RPMI8226 (cell line): ENCODE results near the gene CXADR.
A peak's percentile ranks its signal among the peaks of the same experiment; 100 is the strongest.
"Not testable (repeated sequence)": the region's sequence is repeated elsewhere in the genome, so short reads cannot be mapped to it uniquely, and the experiment has no call there.

Experiments
- DNase-seq: peaks from one replicate; pipeline ENCODE4 v3.0.0-alpha.2; 2015

The CXADR gene

DNA sequence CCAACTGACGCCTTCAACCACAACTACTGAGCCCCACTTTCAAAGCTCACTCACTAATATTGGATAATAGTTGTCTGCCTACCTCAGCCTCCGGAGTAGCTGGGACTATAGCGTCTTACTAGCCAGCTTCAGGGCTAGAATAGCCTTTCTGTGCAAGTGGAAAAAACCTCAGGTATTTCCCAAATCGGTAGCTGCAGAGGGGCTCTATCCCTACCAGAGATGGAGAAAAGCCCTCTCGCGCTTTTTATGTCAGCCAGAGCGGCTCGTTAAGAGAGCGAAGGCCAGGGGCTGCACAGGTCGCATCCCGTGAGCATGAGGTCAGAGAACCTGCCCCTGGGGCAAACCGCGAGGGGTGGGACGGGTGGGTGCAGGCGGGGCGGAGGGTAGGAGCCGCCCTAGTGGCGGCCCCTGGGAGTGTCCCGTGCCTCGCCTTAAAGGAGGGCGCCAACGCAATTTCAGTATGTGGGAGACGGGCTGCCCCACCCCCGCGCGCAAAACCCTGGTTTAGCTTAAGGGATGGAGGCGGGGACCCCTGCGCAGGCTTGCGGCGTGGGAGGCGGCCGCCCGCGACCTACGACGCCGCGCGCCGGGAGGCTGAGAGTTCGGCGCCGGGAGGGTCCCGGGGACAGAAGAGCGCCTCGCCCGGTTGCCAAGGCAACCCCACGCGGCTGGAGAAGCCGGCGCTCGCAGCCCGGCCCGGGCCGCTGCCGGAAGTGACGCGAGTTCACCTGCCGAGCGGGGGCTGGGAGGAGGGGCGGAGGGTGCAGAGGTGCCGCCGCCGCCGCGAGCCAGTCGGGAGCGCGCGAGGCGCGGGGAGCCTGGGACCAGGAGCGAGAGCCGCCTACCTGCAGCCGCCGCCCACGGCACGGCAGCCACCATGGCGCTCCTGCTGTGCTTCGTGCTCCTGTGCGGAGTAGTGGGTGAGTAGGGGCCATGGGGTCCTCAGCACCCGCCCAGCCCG, at the start of gene CXADR:
TSS of gene CXADR (plus strand) at position 791 of the 961 bp plus-strand sequence. CDS start at position 878, 87 bp downstream.
- DNase-seq, result peak; percentile 97

DNA sequence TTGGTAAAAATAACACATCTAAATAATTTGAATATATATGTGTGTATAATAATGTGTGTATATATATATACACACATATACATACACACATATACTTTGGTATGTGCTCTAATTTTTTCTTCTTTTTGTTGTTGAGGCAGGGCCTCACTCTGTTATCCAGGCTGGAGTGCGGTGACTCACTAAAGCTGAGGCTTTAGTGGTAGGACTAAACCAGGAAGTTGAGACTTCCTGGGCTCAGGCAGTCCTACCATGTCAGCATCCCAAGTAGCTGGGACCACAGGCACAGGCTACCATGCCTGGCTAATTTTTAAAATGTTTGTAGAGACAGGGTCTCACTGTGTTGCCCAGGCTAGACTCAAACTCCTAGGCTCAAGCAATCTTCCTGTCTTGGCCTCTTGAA, 46.7 kb upstream of the CXADR start:
- no peak for DNase-seq

DNA sequence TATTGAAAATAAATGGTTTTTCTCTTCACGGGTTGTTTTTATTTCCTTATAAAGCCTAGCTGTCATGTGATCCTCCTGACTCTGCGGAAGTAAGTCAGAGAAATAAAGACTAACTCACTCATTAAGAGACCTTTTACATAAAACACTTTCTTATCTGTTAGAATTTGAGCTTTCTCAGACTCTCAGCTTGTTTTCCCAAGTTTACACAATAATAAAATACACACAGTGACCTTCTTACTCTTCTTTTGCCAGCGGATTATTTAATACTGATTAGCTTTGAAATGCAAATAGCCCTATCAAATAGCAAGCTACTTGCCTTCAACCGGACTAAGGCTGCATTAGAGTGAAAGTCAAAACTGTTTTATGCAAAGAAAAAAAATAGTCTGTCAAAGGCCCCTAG, 45.5 kb upstream of the CXADR start:
- DNase-seq, result no peak

DNA sequence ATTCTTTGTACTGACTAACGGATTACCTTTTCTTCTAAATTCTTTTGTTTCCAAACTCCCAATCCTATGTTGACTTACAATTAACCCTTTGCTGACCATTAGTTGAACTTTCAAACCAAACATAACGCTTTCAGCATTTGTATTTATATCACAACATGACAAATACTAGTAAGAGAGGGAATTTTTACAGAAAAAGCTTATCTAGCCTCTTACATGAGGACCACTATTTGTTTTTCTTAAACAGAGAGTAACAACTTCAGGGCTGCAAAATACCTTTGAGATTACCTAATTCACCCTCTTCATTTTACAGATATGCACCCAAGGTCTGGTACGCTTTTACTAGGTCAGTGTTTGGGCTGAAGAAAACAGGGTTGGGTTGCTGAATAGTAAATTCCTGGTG, 45.0 kb upstream of the CXADR start:
- no peak for DNase-seq

DNA sequence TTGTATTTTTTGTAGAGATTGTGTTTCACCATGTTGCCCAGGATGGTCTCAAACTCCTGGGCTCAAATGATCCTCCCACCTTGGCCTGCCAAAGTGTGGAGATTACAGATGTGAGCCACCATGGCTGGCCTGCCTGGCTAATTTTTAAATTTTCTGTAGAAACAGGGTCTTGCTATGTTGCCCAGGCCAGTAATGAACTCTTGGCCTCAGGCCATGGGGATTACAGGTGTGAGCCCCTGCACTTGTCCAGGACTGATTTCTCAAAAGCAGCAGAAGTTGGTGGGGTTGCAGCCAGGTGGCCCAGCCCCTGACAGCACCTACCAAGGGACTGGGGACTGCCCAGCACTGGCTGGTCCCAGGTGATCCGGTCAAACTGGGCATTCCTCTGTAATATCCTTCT, 44.1 kb upstream of the CXADR start:
- no peak for DNase-seq

DNA sequence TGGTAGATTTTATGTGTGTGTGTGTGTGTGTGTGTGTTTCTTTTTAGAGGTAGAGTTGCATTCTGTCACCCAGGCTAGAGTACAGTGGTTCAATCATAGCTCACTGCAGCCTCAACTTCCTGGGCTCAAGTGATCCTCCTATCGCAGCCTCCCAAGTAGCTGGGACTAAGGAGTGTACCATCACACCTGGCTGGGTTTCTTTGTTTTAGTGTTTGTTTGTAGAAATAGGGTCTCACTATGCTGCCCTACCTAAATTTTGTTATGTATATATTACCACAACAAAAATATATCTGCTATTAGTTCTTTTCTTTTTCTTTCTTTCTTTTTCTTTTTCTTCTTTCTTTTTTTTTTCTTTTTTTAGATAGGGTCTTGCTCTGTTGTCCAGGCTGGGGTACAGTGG, 43.1 kb upstream of the CXADR start:
- no peak for DNase-seq

DNA sequence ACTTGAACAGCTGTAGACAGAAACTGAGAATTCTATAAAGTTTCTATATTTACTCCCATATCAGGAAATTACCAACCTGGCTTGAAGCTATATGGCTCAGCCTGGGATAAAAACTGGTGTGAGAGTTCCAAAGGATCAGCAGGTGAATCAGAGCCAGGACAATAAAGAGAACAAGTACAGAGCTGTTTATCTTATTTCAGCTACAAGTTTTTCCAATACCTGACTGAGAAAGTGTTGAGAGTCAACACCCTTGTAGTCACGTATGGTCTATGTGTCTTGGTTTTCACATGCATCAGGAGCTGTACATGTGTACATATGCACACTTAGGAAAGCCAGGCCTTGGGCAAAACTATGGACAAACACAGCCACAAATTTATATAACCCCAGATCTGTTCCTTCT, 40.7 kb upstream of the CXADR start:
- no peak for DNase-seq

DNA sequence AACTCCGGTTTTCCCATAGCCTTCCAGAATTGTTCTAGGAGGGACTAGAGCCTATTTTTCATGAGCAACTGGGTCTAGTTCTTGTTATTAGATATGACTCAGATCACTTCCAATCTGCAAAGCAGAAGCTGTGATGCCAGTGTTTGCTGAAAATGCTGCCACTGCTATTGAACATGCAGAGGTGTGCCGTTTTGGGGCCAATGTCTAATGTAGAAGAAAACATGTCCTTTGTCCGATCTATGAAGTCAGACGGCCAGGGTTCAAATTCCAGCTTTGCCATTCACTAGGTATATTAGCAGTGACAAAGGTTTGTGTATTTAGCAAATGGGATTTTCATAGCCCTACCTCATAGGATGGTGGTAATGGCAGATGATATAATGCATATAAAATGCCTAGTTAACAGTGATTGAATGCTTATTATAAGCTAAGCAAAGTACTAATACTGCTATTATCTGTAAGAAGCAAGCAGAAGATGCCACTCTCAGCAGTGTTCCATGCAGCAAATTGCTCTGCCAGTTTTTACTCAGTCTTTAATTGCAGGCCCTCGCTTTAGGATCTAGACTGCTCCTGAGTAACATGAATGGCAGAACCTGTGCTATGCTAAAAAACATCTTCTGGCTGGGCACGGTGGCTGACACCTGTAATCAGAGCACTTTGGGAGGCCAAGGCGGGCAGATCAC, 40.1 kb upstream of the CXADR start:
- no peak for DNase-seq

DNA sequence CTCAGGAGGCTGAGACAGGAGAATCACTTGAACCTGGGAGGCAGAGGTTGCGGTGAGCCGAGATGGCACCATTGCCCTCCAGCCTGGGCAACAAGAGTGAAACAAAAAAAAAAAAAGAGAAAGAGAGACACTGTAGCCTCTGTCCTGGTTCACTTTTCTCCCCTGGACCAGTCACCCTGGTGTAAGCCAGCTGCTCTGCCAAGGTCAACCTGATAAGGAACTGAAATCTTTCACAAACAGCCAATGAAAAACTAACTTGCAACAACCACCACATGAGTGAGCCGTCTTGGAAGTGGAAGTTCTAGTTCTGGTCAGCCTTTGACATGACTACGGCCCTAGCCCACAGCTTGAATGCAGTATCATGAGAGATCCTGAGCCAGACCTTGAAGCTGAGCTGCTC, 36.8 kb upstream of the CXADR start:
- peak; percentile 12 for DNase-seq

DNA sequence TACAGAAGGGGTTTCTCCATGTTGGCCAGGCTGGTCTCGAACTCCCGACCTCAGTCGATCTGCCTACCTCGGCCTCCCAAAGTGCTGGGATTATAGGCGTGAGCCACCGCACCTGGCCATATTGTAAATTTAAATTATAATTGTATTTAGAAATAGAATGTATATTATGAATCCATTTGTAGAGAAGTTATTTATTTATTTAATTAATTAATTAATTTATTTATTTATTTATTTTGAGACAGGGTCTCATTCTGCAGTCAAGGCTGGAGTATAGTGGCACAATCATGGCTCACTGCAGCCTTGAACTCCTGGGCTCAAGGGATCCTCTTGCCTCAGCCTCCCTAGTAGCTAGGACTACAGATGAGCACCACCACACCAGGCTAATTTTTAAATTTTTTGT, 34.7 kb upstream of the CXADR start:
- DNase-seq, result not testable (repeated sequence)

DNA sequence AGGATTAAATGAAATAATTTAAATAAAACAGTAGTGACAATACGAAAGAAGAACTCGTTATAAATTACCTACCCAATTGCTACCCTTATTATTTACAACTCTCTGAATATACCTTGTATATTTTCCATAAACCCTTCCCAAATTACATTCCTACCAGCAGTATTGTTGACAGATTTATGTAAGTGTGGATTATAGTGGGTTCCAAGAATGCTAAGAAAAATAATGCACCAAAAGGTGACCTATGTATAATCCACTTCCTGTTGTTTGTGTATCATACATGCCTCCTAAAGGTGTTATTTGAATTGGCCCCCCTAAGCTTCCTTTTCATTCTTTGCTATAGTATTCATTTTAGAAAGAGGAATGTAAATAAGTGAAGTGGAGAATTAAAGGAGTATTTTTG, 33.2 kb upstream of the CXADR start:
- DNase-seq, result no peak

DNA sequence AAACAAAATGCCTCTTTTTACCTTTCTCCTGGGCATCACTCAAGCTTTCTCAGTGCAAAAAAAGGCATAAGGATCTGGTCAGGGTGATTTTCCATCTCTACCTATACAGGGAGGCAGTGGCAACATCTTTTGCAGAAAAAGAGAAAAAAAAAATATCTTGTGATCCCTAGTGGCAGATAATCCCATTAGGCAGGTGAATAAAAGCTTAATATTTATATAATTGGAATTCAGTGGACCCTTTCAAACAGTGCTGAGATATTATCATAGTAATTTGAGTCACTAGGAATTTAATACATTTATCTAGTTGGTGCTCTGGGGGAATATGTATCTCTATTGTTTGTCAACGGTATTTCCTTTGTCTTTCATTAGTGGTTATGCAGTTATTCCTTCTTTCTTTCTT, 29.9 kb upstream of the CXADR start:
- no peak for DNase-seq

DNA sequence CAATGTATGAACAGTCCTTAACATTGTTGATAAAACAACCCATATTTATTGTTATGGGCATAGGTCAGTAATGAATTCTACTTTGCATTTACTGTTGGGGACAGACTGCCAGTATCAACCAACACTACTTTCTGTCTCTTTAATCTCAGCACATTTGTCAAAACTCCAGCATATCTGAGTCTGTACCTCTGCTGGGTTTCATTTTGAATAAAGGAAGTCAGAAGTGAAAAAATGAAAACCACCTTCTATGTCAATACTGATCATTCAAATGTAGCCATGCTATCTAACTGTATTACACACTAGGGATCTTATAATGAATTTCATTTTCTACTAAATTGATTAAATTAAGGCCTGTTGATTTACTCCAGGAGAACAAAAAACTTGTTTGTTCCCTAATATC, 24.2 kb upstream of the CXADR start:
- DNase-seq, result no peak

DNA sequence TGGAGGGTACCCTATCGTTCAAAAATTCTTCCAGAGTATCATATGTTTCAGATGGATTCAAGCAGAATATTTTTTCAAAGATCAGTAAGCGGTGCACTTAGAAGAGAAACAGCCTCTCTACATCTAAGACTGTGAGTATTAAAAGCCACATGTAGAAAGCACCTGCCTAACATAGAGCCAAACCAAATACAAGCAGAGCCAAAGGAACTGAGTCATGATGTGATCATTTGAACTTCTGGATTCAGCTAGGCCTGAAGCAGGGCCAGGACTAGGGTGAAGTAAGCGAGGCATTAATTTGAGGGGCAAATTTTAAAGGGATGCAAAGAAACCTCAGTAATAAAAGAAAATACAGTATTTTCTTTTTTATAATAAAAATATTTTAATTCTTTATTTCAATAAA, 23.3 kb upstream of the CXADR start:
- not testable (repeated sequence) for DNase-seq

DNA sequence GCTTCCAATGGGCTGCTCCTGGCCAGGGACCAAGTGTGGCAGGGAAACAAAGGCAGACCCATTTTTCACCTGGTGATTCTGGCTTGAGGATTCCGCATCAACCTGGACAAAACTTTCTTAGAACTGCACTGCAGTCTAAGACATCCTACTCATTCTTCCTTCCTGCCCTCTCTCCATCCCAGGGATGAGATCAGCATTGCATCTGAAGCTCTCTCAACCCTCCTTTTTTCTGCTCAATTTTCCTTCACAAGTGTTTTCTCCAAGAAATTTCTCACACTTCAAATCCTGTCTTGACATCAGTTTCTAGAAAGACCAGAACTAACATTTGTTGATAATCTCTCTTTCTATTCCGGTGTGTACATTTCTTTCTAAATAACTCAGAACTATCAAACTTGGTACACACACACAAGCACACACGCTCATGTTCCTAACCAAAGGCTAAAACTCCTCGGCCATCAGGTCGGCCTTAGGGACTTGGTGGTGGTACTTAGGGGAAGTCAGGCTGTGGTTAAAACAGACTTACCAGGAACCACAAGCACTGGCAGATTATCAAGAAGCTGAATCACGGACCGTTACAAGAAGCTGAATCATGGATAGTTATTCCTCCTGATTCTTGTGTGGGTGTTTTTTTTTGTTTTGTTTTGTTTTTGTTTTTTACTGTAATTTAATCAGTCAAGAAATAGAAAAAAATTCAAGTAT, 21.0 kb upstream of the CXADR start:
- DNase-seq, result peak; percentile 41

DNA sequence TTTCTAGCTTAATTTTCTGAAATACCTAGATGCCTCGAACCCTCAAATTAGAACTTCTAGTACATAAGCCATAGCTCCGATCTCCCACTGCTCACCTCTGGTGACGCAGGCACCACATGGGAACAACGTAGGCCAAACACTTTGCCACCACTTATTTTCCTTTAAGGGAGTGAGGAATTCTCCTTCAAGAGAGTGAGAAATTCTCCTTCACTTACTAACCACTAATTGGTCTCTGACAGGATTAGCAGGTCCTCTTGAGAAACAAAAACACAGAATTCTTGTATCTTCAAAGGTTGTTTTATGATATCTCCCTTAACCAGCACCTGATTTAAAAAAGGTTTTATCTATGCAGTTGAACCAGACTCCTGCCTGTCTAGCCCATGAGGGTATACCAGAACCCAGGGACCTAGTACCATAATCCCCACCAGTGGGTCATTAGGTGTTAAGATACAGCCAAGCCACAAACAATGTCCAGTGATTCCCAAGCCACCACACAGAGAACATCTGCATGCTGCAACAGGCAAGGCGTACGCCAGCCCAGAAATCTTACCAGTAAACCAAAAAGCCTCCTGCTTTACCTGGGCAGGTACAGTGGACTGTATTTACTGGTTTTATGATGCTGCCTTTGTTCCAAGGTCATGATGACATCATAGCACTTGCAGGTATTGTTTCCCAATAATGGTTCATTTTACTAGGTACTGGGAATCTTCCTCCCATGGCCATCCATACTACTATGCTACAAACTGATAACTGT, 20.3 kb upstream of the CXADR start:
- DNase-seq, result no peak

DNA sequence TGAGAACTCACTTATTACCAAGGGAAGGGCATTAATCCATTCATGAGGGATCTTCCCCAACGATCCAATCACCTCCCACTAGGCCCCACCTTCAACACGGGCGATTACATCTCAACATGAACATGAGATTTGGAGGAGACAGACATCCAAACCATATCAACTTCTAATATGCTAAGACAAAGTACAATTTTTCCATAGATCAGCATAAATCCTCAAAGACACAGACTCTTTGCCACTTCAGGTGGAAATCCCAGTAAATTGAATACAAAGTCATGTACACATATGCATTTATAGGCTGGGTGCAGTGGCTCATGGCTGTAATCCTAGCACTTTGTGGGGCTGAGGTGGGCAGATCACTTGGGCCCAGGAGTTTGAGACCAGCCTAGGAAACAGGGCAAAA, 18.8 kb upstream of the CXADR start:
- DNase-seq, result no peak

DNA sequence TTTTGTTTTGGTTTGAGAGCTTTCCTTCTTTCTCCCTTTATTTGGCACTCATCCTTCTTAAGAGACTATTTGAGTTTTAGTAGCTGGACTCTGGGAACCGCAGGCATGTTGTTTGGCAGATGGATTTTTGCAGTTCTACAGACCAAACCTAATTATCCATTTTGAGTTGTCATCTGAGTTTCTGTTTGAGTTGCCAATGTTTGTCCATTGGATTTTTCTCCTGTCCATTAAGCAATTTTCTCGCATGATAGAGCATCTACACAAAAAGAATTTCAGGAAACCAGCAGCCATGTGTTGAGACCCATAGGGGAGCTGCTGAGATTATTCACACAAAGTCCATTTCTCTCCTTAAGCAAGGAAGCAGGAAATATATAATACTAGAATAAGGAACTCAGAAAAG, 17.2 kb upstream of the CXADR start:
- DNase-seq, result no peak

DNA sequence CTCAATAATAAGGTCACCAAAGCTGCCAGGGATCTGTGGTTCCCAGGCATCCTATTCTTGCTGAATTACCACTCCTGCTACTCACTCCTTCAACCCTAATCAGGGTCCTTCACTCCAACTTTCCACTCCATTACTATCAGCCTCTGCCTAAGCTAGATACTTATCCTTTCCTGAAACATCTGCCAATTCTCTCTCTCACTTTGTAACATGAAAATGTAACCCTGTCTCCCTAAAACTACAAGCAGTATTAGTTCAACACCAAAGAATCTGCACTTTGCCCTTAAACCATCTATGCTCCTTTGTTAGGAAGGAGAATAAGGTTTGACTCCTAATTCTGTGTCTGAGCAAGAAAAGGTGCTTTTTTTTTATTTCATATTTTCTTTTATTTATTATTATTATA, 15.5 kb upstream of the CXADR start:
- DNase-seq, result no peak

DNA sequence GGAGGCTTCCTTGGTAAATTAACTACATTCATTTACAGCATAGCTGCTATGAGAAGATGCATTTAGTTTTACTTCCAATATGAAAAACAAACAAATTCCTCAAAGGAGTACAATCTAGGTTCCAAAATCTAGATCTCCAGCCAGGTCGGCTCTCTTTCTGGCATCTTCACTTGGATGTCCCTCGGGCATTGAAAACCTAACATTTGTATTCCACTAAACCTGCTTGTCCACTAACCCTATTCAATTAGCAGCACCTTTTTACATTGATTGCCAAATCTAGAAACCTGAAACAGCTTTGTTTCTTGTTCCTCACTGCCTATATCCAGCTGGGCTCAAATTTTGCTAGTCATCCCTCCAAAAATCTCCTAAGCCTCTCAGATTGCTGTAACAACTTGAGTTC, 14.3 kb upstream of the CXADR start:
- DNase-seq, result no peak

DNA sequence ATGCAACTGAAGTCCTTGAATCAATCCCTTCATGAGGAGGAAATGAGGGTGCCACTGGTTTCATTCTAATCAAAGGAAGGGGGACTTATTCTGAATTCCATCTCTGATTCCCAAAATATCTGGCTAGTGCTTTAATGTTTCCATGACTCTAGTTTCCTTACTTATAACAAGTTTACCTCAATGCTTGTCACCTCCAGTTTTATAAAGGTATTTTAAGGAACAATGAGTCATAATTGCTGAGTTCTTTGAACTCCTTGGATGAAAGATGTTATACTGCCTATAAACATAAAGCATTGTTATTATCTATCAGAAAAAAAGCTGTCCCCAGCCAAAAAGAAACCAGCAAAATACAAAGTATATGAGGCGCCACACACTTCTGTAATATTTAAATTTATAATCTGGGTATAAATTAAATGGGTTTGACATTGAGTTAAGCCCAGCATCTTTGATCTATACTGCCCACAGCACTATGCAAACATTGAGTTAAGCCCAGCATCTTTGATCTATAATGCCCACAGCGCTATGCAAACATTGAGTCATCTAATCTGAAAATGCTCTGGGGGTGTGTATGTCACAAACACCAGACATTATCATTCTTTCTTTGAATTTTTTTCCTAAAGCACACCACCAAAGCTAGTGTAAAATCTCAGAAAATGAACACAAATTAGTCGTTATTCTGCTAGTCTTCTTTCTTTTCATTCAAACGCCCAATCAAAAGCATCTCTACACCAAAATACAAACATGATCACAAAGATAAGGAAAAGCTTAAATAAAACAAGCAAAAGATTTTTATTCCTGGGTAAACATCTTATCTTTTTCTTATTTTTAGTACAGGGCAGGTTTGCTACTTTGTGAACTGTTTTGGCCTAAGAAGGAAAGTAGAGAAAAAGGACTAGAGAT, 11.5 kb upstream of the CXADR start:
- DNase-seq, result no peak

DNA sequence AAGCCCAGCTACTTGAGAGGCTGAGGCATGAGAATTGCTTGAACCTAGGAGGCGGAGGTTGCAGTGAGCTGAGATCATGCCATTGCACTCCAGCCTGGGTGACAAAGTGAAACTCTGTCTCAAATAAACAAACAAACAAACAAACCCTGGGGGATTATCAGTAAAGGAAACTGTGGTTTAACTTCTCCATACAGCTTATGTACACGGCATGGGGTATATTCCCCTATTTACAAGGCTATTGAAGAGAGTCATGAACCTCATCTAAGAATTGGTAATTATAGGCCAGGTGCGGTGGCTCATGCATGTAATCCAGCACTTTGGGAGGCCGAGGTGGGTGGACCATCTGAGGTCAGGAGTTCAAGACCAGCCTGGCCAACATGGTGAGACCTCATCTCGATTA, 9.9 kb upstream of the CXADR start:
- not testable (repeated sequence) for DNase-seq
